Stomach (tissue), 9 donors: ENCODE measurements around the gene STRN3. TPM values are rescaled to one million over a fixed set of nuclear protein-coding genes. Genes with fewer than 3 reads are reported as not detected.
"Not testable (repeated sequence)": the region's sequence is repeated elsewhere in the genome, so short reads cannot be mapped to it uniquely, and the experiment has no call there.

ENCODE experiments used
- DNase-seq, 2 donors: peaks; one replicate each; pipeline versions ENCODE4 v3.0.0 to v3.0.0-alpha.2; 2013 to 2019
- H3K27ac ChIP-seq, 5 donors: fragments of 200-600 bp in 4 of 5; sonication (generic) in 4 of 5; one replicate each; pipeline ENCODE4 v1.5.1; 2013 to 2019; ENCODE audit warnings: mild to moderate bottlenecking in 1 of 5, moderate library complexity in 1 of 5
- H3K27me3 ChIP-seq, 3 donors: fragments of 200-600 bp; sonication (generic); one replicate each; pipeline ENCODE4 v1.5.1; 2017 to 2019; ENCODE audit warnings: mixed run types in 1 of 3
- H3K36me3 ChIP-seq, 4 donors: fragments of 200-600 bp; sonication (generic); 1 replicate in 3 of 4; 2 replicates in 1 of 4; pipeline ENCODE4 v1.5.1; 2016 to 2019
- H3K4me1 ChIP-seq, 4 donors: fragments of 200-600 bp; sonication (generic); one replicate each; pipeline ENCODE4 v1.5.1; 2016 to 2019
- H3K4me3 ChIP-seq, 4 donors: fragments of 200-600 bp; sonication (generic) in 3 of 4; one replicate each; pipeline ENCODE4 v1.5.1; 2016 to 2019; ENCODE audit warnings: mild to moderate bottlenecking in 1 of 4
- H3K9me3 ChIP-seq, 4 donors: fragments of 200-600 bp; sonication (generic); one replicate each; pipeline ENCODE4 v1.5.1; 2016 to 2019
- EP300 ChIP-seq: sonication (generic); formaldehyde crosslinking; IDR thresholded peaks from one replicate; pipeline ENCODE4 v1.6.1; 2017; ENCODE audit warnings: antibody characterized with exemption
- POLR2A ChIP-seq, 4 donors: fragments of 450-650 bp; IDR thresholded peaks; one replicate each; pipeline ENCODE4 v1.6.1; 2016; ENCODE audit warnings: antibody characterized with exemption in 4 of 4, control low read depth in 2 of 4, mild to moderate bottlenecking in 1 of 4, moderate library complexity in 1 of 4
- POLR2AphosphoS5 ChIP-seq, 3 donors: sonication (generic); formaldehyde crosslinking; IDR thresholded peaks; one replicate each; pipeline ENCODE4 v1.6.1; 2016; ENCODE audit warnings: antibody characterized with exemption in 3 of 3
- WGBS, 5 donors: extraction: QIAGEN DNeasy Blood & Tissue Kit in 3 of 5; methylation state at CpG; one replicate each; pipeline versions ENCODE4 v1.1.5 to v1.1.7; 2013 to 2018; 5-methylcytosine and 5-hydroxymethylcytosine counted together
- intact Hi-C: fragments of 100-400 bp; cut with DNase I; formaldehyde crosslinking; loops from one replicate; pipeline ENCODE4 v1.15.1; 2023; ENCODE audit warnings: low total_unique reads
- polyA plus RNA-seq, 3 donors: library from polyadenylated mRNA; stranded (reverse); fragments of 200-250 nt; gene quantifications; one replicate each; pipeline ENCODE4 v1.2.3, GENCODE V29; 2013
- total RNA-seq, 5 donors: library from RNA; depleted of rRNA; stranded (reverse); fragments of >200 nt; gene quantifications; one replicate each; pipeline versions ENCODE4 v1.1.0 to v1.2.3, GENCODE V29; 2014 to 2016
- TF ChIP-seq, protein P1 (sequence below), 7 experiments: fragments of 450-650 bp in 4 of 7; fragments of 200-600 bp in 3 of 7; sonication (generic) in 3 of 7; IDR thresholded peaks; one replicate each; pipeline ENCODE4 v1.5.1; 2016 to 2019; ENCODE audit warnings: antibody characterized with exemption in 7 of 7, control low read depth in 2 of 7, mild to moderate bottlenecking in 1 of 7
- donor health status: healthy with polysubstance abuse.
- donor health status: Bipolar disorder and iron deficiency.
- donor health status: healthy.

Gene STRN3
- total and polyA plus RNA-seq, 8 donors, result 8.1 to 91.8 (median 24.6) TPM

DNA sequence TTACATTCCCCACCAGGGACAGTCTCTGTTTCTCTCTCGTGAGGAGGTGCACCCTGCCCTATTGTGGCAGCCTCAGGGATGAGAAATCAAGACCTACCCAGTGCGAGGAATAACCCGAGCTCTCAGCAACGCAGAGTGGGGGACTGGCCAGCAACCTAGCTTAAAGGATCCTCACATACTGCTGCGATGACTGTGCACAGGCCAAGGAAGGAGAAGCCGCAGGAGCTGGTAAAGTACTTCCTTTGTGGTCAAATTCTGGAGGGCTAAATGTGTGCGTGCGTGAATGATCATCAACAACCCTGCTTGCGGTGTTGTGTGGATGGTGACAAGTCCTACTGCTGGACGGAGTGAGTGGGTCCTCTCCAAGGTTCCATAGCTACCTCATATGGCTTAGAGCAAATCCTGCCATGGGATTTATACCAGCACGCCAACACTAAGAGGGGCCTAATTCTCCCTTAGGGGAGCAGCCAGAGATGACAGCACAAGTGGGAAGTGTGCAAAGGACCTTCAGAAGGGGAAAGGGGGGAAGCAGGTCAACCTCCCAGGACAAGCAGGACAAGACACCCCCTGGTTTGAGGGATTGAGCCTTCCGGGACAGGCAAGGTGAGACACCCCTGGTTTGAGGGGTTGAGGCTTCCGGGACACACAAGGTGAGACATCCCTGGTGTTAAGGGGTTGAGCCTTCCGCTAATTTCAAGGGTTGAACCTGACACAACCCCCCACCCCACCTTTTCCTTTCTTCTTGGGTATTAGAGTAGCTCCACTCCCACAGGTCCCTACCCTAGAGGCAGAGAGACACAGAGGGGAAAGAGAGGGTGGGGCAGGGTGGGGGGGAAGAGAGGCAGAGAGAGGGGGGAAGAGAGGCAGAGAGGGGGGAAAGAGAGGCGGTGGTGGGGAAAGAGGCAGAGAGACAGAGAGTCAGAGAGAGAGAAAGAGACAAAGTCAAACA, 59.5 kb downstream of the STRN3 start:
- TF ChIP-seq, protein P1, sequence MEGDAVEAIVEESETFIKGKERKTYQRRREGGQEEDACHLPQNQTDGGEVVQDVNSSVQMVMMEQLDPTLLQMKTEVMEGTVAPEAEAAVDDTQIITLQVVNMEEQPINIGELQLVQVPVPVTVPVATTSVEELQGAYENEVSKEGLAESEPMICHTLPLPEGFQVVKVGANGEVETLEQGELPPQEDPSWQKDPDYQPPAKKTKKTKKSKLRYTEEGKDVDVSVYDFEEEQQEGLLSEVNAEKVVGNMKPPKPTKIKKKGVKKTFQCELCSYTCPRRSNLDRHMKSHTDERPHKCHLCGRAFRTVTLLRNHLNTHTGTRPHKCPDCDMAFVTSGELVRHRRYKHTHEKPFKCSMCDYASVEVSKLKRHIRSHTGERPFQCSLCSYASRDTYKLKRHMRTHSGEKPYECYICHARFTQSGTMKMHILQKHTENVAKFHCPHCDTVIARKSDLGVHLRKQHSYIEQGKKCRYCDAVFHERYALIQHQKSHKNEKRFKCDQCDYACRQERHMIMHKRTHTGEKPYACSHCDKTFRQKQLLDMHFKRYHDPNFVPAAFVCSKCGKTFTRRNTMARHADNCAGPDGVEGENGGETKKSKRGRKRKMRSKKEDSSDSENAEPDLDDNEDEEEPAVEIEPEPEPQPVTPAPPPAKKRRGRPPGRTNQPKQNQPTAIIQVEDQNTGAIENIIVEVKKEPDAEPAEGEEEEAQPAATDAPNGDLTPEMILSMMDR (IDR thresholded peaks at IDR 0.05), result no peak
- TF ChIP-seq POLR2A (IDR thresholded peaks at IDR 0.05), result no peak
- Histone ChIP-seq H3K36me3 (peaks cover 0 to 28% (median 23%) of the 10 kb centered on the region in 4 donors), H3K4me1 (peaks cover 0 to 12% (median 5%) of the 10 kb centered on the region in 4 donors), H3K27me3 (no peaks in the 10 kb centered on the region), H3K27ac (no peak overlapping the region), H3K9me3 (peaks cover 9 to 27% (median 19%) of the 10 kb centered on the region in 4 donors), H3K4me3 (no peak overlapping the region)
- peak in 1 of 2 donors; percentile 15 for DNase-seq
- 96 to 99% (median 97%) methylated on average over 15 of the region's 15 CpGs for WGBS, 5 donors
- intact Hi-C loops, result no loop called here

DNA sequence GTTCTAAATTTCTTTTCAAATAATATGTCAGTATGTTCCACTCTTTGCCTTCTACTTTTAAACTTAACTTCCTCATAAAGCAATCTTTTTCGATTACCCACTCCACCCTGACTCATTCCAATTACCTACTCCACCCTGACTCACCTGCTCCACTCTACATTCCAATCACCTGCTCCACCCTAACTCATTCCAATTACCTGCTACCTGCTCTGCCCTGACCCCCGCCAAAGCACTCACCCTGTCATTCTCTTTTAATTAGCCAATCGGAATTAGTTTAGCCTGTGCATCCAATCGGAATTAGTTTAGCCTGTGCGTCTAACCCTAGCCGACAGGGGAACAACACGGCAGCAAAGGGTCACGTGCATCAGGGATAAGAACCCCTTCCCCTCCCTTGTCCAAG, 60.3 kb downstream of the STRN3 start:
- H3K4me3 ChIP-seq, H3K27ac ChIP-seq, H3K4me1 ChIP-seq, H3K27me3 ChIP-seq, intact Hi-C loops, DNase-seq: not testable (repeated sequence)
- 90 to 98% (median 97%) methylated on average over 8 of the region's 8 CpGs for WGBS, 5 donors
- Histone ChIP-seq H3K36me3 (peaks cover 0 to 28% (median 23%) of the 10 kb centered on the region in 4 donors), H3K9me3 (peaks cover 9 to 27% (median 19%) of the 10 kb centered on the region in 4 donors)

- 79 to 100% (median 99%) methylated on average over 2 of the region's 2 CpGs for WGBS, 5 donors
- H3K27ac ChIP-seq, intact Hi-C loops, H3K4me3 ChIP-seq, H3K27me3 ChIP-seq, DNase-seq: not testable (repeated sequence)
- Histone ChIP-seq H3K36me3 (peaks cover 0 to 28% (median 23%) of the 10 kb centered on the region in 4 donors), H3K9me3 (peaks cover 9 to 27% (median 19%) of the 10 kb centered on the region in 4 donors), H3K4me1 (peaks cover 0 to 27% (median 11%) of the 10 kb centered on the region in 4 donors)
Measured at GRCh38 chr14:30962537-30962936, 63.6 kb downstream of the STRN3 start.

GRCh38 chr14:30961330-30961729, 64.8 kb downstream of the STRN3 start:
- Histone ChIP-seq H3K4me1 (peaks cover 0 to 30% (median 13%) of the 10 kb centered on the region in 4 donors), H3K9me3 (peaks cover 5 to 17% (median 12%) of the 10 kb centered on the region in 4 donors), H3K27ac (no peak overlapping the region), H3K4me3 (no peak overlapping the region), H3K36me3 (peaks cover 0 to 22% (median 18%) of the 10 kb centered on the region in 4 donors), H3K27me3 (no peaks in the 10 kb centered on the region)
- no peak for DNase-seq
- TF ChIP-seq, protein P1 (IDR thresholded peaks at IDR 0.05), result no peak
- TF ChIP-seq POLR2AphosphoS5 (IDR thresholded peaks at IDR 0.05), result no peak
- TF ChIP-seq POLR2A (IDR thresholded peaks at IDR 0.05), result no peak
- TF ChIP-seq EP300, result no peak
- intact Hi-C loops, result no loop called here
- WGBS, 5 donors, result 92 to 96% (median 96%) methylated on average over 5 of the region's 5 CpGs

DNA sequence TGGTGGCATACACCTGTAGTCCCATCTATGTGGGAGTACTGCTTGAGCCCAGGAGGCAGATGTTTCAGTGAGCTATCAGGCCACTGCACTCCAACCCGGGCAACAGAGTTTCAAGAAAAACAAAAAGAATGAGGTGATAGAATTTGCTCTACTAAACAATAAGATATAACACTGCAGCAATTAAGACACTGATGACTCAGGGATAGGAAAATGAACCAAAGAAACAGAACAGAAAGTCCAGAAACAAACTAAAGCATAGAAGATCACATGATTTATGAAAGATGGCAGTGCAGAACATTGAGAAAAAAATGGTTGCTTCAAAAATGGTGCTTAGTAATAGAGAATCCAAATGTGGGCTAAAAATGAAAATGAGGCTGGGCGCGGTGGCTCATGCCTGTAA, 66.0 kb downstream of the STRN3 start:
- no peak for DNase-seq
- WGBS, 5 donors, result 93 to 100% (median 94%) methylated on average over 3 of the region's 3 CpGs
- intact Hi-C loops, result no loop called here

More for the DNA sequence above, 66.0 kb downstream of the STRN3 start:
- Histone ChIP-seq H3K4me1 (peaks cover 0 to 30% (median 13%) of the 10 kb centered on the region in 4 donors), H3K27me3 (no peaks in the 10 kb centered on the region), H3K27ac (no peak overlapping the region), H3K36me3 (peaks cover 0 to 21% (median 14%) of the 10 kb centered on the region in 4 donors), H3K4me3 (no peak overlapping the region), H3K9me3 (peaks cover 0 to 6% (median 2%) of the 10 kb centered on the region in 4 donors)
- no peak for TF ChIP-seq EP300
- TF ChIP-seq POLR2AphosphoS5 (IDR thresholded peaks at IDR 0.05), result no peak
- no peak for TF ChIP-seq POLR2A (IDR thresholded peaks at IDR 0.05)
- TF ChIP-seq, protein P1 (IDR thresholded peaks at IDR 0.05), result no peak
